ENCODE results near the gene CCDC192. TPM values are rescaled to one million over a fixed set of nuclear protein-coding genes. Genes with fewer than 3 reads are reported as not detected.
A peak's percentile ranks its signal among the peaks of the same experiment; 100 is the strongest.

Gene CCDC192
- total RNA-seq, 1 experiment from 2014 or later = not detected

DNA sequence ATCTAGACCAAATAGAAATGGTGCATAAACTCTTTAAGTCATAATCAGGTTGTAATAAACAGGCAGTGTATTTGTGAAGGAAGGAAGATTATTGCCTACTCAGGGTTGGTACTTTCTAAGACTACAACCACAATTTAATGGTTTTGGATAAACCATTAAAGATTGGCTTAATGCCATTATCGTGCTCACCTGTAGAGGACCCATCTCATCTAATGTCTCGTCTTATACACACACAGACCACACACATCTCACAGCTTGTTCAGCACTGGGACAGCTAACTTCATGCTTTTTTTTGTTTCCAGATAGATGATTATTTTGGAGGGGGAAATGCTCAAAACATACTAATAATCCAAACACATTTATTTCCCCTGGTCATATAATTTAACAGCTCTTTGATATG is 204.7 kb downstream of the CCDC192 start:
- H3K36me3 ChIP-seq (ENCODE audit: insufficient read depth, low read length, poor library complexity, severe bottlenecking) = no peaks in the 10 kb centered on the region
- H3K4me1 ChIP-seq (ENCODE audit: insufficient read depth, low read length, poor library complexity, severe bottlenecking) = no peaks in the 10 kb centered on the region
- no peak overlapping the region for H3K4me3 ChIP-seq (ENCODE audit: low read depth, low read length, poor library complexity, severe bottlenecking)
- intact Hi-C loops (cut with micrococcal nuclease; ENCODE audit: unreplicated experiment) = no loop called here
- TF ChIP-seq CTCF (conservative IDR thresholded peaks at IDR 0.05; ENCODE audit: low read depth, low read length) = no peak
- no peak for TF ChIP-seq EZH2 (IDR thresholded peaks at IDR 0.05; ENCODE audit: borderline replicate concordance, low read depth, low read length, poor library complexity, severe bottlenecking)
- H3K27me3 ChIP-seq (replicated peaks; ENCODE audit: insufficient read depth, low read depth, low read length, poor library complexity) = peaks cover 3% of the 10 kb centered on the region
- CTCF ChIA-PET = no interaction called here
- H3K9me3 ChIP-seq (ENCODE audit: low read depth, low read length, poor library complexity, severe bottlenecking) = no peaks in the 10 kb centered on the region
- no peak for DNase-seq (ENCODE audit: low spot score)
- POLR2A ChIA-PET (ENCODE audit: low non-redundant PET) = interaction anchor here (0.7 kb wide), 1 partner anchor 36 kb away, joined by 4 read pairs; no protein-coding TSS in a partner anchor
- BruUV-seq (replicated peaks) = no TSS peak
- H3K27ac ChIP-seq (ENCODE audit: low read depth, low read length, poor library complexity, severe bottlenecking) = no peak overlapping the region

- Histone ChIP-seq H3K4me1 (ENCODE audit: insufficient read depth, low read length, poor library complexity, severe bottlenecking) (no peaks in the 10 kb centered on the region), H3K27ac (ENCODE audit: low read depth, low read length, poor library complexity, severe bottlenecking) (no peak overlapping the region), H3K4me3 (ENCODE audit: low read depth, low read length, poor library complexity, severe bottlenecking) (no peak overlapping the region), H3K9me3 (ENCODE audit: low read depth, low read length, poor library complexity, severe bottlenecking) (no peaks in the 10 kb centered on the region), H3K36me3 (ENCODE audit: insufficient read depth, low read length, poor library complexity, severe bottlenecking) (no peaks in the 10 kb centered on the region), H3K27me3 (replicated peaks; ENCODE audit: insufficient read depth, low read depth, low read length, poor library complexity) (peaks cover 3% of the 10 kb centered on the region)
- intact Hi-C loops (cut with micrococcal nuclease; ENCODE audit: unreplicated experiment) = no loop called here
- ChIA-PET CTCF (no interaction called here), POLR2A (ENCODE audit: low non-redundant PET) (no interaction called here)
- no TSS peak for BruUV-seq (replicated peaks)
- DNase-seq (ENCODE audit: low spot score) = peak; percentile 27
- TF ChIP-seq CTCF (conservative IDR thresholded peaks at IDR 0.05; ENCODE audit: low read depth, low read length) = peak; percentile 56
- no peak for TF ChIP-seq EZH2 (IDR thresholded peaks at IDR 0.05; ENCODE audit: borderline replicate concordance, low read depth, low read length, poor library complexity, severe bottlenecking)
These were observed 205.9 kb downstream of the CCDC192 start for GRCh38 chr5:127909066-127909465.

DNA sequence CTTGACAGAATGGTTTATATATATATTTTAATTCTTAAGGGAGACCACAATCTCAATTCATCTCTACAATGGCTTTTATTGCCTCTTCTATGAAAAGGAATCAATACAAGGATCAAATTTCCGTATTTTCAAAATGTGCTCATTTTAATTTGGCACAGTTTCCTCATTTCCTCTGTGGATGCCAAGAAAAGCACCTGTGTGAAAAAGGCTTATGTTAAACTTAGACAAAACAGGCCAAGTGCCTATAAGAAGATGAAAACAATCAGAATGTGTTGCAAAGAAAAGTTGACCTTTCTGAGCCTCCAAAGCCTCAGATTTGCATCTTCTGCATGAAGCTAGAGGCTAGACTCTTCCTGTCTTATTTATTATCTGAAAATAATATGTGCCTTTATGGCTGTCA is 206.6 kb downstream of the CCDC192 start:
- no peak for DNase-seq (ENCODE audit: low spot score)
- Histone ChIP-seq H3K4me1 (ENCODE audit: insufficient read depth, low read length, poor library complexity, severe bottlenecking) (no peaks in the 10 kb centered on the region), H3K36me3 (ENCODE audit: insufficient read depth, low read length, poor library complexity, severe bottlenecking) (no peaks in the 10 kb centered on the region), H3K4me3 (ENCODE audit: low read depth, low read length, poor library complexity, severe bottlenecking) (no peak overlapping the region), H3K27me3 (replicated peaks; ENCODE audit: insufficient read depth, low read depth, low read length, poor library complexity) (peaks cover 3% of the 10 kb centered on the region), H3K9me3 (ENCODE audit: low read depth, low read length, poor library complexity, severe bottlenecking) (no peaks in the 10 kb centered on the region), H3K27ac (ENCODE audit: low read depth, low read length, poor library complexity, severe bottlenecking) (no peak overlapping the region)
- no peak for TF ChIP-seq EZH2 (IDR thresholded peaks at IDR 0.05; ENCODE audit: borderline replicate concordance, low read depth, low read length, poor library complexity, severe bottlenecking)
- POLR2A ChIA-PET (ENCODE audit: low non-redundant PET) = interaction anchor here (0.6 kb wide), 1 partner anchor 9 kb away, joined by 3 read pairs; no protein-coding TSS in a partner anchor
- CTCF ChIA-PET = no interaction called here
- BruUV-seq (replicated peaks) = no TSS peak
- intact Hi-C loops (cut with micrococcal nuclease; ENCODE audit: unreplicated experiment) = no loop called here

GRCh38 chr5:127910307-127910956 is 207.2 kb downstream of the CCDC192 start:
- TF ChIP-seq EZH2 (IDR thresholded peaks at IDR 0.05; ENCODE audit: borderline replicate concordance, low read depth, low read length, poor library complexity, severe bottlenecking) = no peak
- no peak for TF ChIP-seq CTCF (conservative IDR thresholded peaks at IDR 0.05; ENCODE audit: low read depth, low read length)
- no peak for DNase-seq (ENCODE audit: low spot score)
- POLR2A ChIA-PET (ENCODE audit: low non-redundant PET) = no interaction called here
- no peaks in the 10 kb centered on the region for H3K9me3 ChIP-seq (ENCODE audit: low read depth, low read length, poor library complexity, severe bottlenecking)
- H3K27me3 ChIP-seq (replicated peaks; ENCODE audit: insufficient read depth, low read depth, low read length, poor library complexity) = peaks cover 3% of the 10 kb centered on the region
- H3K4me3 ChIP-seq (ENCODE audit: low read depth, low read length, poor library complexity, severe bottlenecking) = no peak overlapping the region
- intact Hi-C loops (cut with micrococcal nuclease; ENCODE audit: unreplicated experiment) = no loop called here
- H3K36me3 ChIP-seq (ENCODE audit: insufficient read depth, low read length, poor library complexity, severe bottlenecking) = no peaks in the 10 kb centered on the region
- CTCF ChIA-PET = no interaction called here
- no peaks in the 10 kb centered on the region for H3K4me1 ChIP-seq (ENCODE audit: insufficient read depth, low read length, poor library complexity, severe bottlenecking)
- no TSS peak for BruUV-seq (replicated peaks)
- no peak overlapping the region for H3K27ac ChIP-seq (ENCODE audit: low read depth, low read length, poor library complexity, severe bottlenecking)
